OCI-LY1 (cell line): ENCODE data around the gene VWA2.

ENCODE experiments used
- H2AFZ ChIP-seq: fragments of 200-600 bp; sonication (generic), shearing (Covaris generic); 2 replicates; pipeline ENCODE4 v1.6.0; 2014; ENCODE audit warnings: antibody characterized with exemption, mild to moderate bottlenecking, low read length
- H3F3A ChIP-seq: fragments of 200-600 bp; sonication (generic), shearing (Covaris generic); 2 replicates; pipeline ENCODE4 v1.6.0; 2014; ENCODE audit warnings: mild to moderate bottlenecking, antibody characterized with exemption, low read length, moderate library complexity; ENCODE audit not compliant: insufficient read depth
- H3K27ac ChIP-seq: fragments of 200-600 bp; sonication (generic); 2 replicates; pipeline ENCODE4 v1.5.1; 2014; ENCODE audit warnings: low read length, mixed run types, mild to moderate bottlenecking, low read depth; ENCODE audit not compliant: poor library complexity, severe bottlenecking
- H3K27me3 ChIP-seq: fragments of 200-600 bp; sonication (generic); 2 replicates; pipeline ENCODE4 v1.6.0; 2014; ENCODE audit warnings: antibody characterized with exemption, mild to moderate bottlenecking, low read length, moderate library complexity; ENCODE audit not compliant: insufficient read depth
- H3K36me3 ChIP-seq: fragments of 200-600 bp; sonication (generic); 2 replicates; pipeline ENCODE4 v1.6.1; 2014; ENCODE audit warnings: mild to moderate bottlenecking, antibody characterized with exemption, low read length, moderate library complexity, mixed read lengths; ENCODE audit not compliant: insufficient read depth
- H3K4me1 ChIP-seq: fragments of 200-600 bp; sonication (generic); 2 replicates; pipeline ENCODE4 v1.5.1; 2014; ENCODE audit warnings: mild to moderate bottlenecking, low read length, moderate library complexity; ENCODE audit not compliant: insufficient read depth, severe bottlenecking
- H3K4me2 ChIP-seq: fragments of 200-600 bp; sonication (generic), shearing (Covaris generic); 2 replicates; pipeline ENCODE4 v1.6.1; 2014; ENCODE audit warnings: low read length
- H3K4me3 ChIP-seq: fragments of 200-600 bp; sonication (generic); 2 replicates; pipeline ENCODE4 v1.5.1; 2014; ENCODE audit warnings: low read length, low read depth, mild to moderate bottlenecking, mixed read lengths; ENCODE audit not compliant: poor library complexity, severe bottlenecking
- H3K79me2 ChIP-seq: fragments of 200-600 bp; shearing (Covaris generic); 2 replicates; pipeline ENCODE4 v1.6.1; 2016; ENCODE audit warnings: mixed run types, low read length, mixed read lengths; ENCODE audit not compliant: insufficient read depth
- H3K9ac ChIP-seq: fragments of 200-600 bp; sonication (generic), shearing (Covaris generic); 2 replicates; pipeline ENCODE4 v1.6.1; 2014; ENCODE audit warnings: mild to moderate bottlenecking, low read length, mixed read lengths
- H3K9me2 ChIP-seq: fragments of 200-600 bp; sonication (generic), shearing (Covaris generic); 2 replicates; pipeline ENCODE4 v1.6.1; 2014; ENCODE audit warnings: low read depth, mild to moderate bottlenecking, low read length, mixed read lengths
- H3K9me3 ChIP-seq: fragments of 200-600 bp; shearing (Covaris generic); 2 replicates; pipeline ENCODE4 v1.6.1; 2014; ENCODE audit warnings: low read length, mixed read lengths
- H4K20me1 ChIP-seq: fragments of 200-600 bp; sonication (generic), shearing (Covaris generic); 2 replicates; pipeline ENCODE4 v1.6.0; 2016; ENCODE audit warnings: mild to moderate bottlenecking, low read length; ENCODE audit not compliant: insufficient read depth
- CTCF ChIP-seq: fragments of 200-600 bp; sonication (generic), shearing (Covaris generic); IDR thresholded peaks from 2 replicates; pipeline ENCODE4 v1.5.1; 2017; ENCODE audit warnings: mild to moderate bottlenecking, antibody characterized with exemption, low read length, moderate library complexity, mixed read lengths
- EZH2 ChIP-seq: fragments of 200-600 bp; sonication (generic), shearing (Covaris generic); IDR thresholded peaks from 2 replicates; pipeline ENCODE4 v1.8.0; 2017; ENCODE audit warnings: borderline replicate concordance, mixed run types, mild to moderate bottlenecking, antibody characterized with exemption, low read length, moderate library complexity, mixed read lengths

Gene VWA2

GRCh38 chr10:114252092-114252491 is 13.0 kb downstream of the VWA2 start:
- Histone ChIP-seq H3K9me2 (no peaks in the 10 kb centered on the region), H3K79me2 (no peaks in the 10 kb centered on the region), H4K20me1 (no peaks in the 10 kb centered on the region), H3K36me3 (no peaks in the 10 kb centered on the region), H2AFZ (no peak overlapping the region), H3K4me2 (no peak overlapping the region), H3K9me3 (no peaks in the 10 kb centered on the region), H3K4me1 (no peaks in the 10 kb centered on the region), H3K27ac (no peak overlapping the region), H3K9ac (no peak overlapping the region), H3F3A (no peaks in the 10 kb centered on the region), H3K27me3 (no peaks in the 10 kb centered on the region), H3K4me3 (no peak overlapping the region)
- TF ChIP-seq EZH2 (no peak), CTCF (no peak)

GRCh38 chr10:114252883-114253282 is 13.8 kb downstream of the VWA2 start:
- no peak for TF ChIP-seq CTCF
- TF ChIP-seq EZH2: no peak
- Histone ChIP-seq H3K9me2 (no peaks in the 10 kb centered on the region), H3K9me3 (no peaks in the 10 kb centered on the region), H3K27ac (no peak overlapping the region), H3K9ac (no peak overlapping the region), H3K4me3 (no peak overlapping the region), H3F3A (no peaks in the 10 kb centered on the region), H3K27me3 (no peaks in the 10 kb centered on the region), H3K4me2 (no peak overlapping the region), H3K4me1 (no peaks in the 10 kb centered on the region), H3K36me3 (no peaks in the 10 kb centered on the region), H4K20me1 (no peaks in the 10 kb centered on the region), H2AFZ (no peak overlapping the region), H3K79me2 (no peaks in the 10 kb centered on the region)

- Histone ChIP-seq H3K36me3 (no peaks in the 10 kb centered on the region), H3K9ac (no peak overlapping the region), H3F3A (no peaks in the 10 kb centered on the region), H3K9me2 (no peaks in the 10 kb centered on the region), H4K20me1 (no peaks in the 10 kb centered on the region), H3K4me3 (no peak overlapping the region), H3K9me3 (no peaks in the 10 kb centered on the region), H2AFZ (no peak overlapping the region), H3K79me2 (no peaks in the 10 kb centered on the region), H3K4me2 (no peak overlapping the region), H3K27ac (no peak overlapping the region), H3K4me1 (no peaks in the 10 kb centered on the region), H3K27me3 (no peaks in the 10 kb centered on the region)
- no peak for TF ChIP-seq CTCF
- TF ChIP-seq EZH2: no peak
Measured at GRCh38 chr10:114255227-114255626, 16.2 kb downstream of the VWA2 start.
